HEK293 (cell line): ENCODE measurements around the gene USP37.

Experiments used
- ZNF274 ChIP-seq, 2 experiments: fragments of 200-500 bp in 1 of 2; fragments of 450-650 bp in 1 of 2; sonication (Bioruptor generic) in 1 of 2; formaldehyde crosslinking in 1 of 2; IDR thresholded peaks; 2 replicates each; pipeline versions ENCODE4 v1.5.1 to v1.6.1; 2014 to 2016; ENCODE audit warnings: borderline replicate concordance in 1 of 2, inconsistent platforms in 1 of 2, low read length in 1 of 2, missing biosample characterization in 1 of 2, missing genetic modification characterization in 1 of 2
- TF ChIP-seq, protein P1 (sequence below): fragments of 450-650 bp; formaldehyde crosslinking; IDR thresholded peaks from 2 replicates; pipeline ENCODE4 v1.5.1; 2016; ENCODE audit warnings: missing biosample characterization, missing genetic modification characterization

DNA sequence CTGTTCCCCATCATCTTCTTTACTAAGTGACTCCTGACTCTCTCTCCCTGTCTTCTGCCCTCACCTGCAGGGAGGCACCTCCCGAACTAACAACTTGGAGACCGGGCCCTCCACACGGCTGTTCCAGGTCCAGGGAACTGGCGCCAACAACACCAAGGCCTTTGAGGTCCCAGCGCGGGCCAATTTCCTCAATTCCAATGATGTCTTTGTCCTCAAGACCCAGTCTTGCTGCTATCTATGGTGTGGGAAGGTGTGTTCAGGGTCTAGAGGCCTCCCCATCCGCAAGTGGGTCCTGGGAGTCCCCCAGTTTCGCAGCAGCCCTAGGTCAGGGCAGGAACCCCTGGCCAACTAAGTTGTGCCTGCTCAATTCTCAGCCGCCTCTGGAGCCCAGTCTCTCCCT, 133.7 kb downstream of the USP37 start:
- no peak for TF ChIP-seq ZNF274 (IDR thresholded peaks at IDR 0.05; ENCODE audit: low read length)
- no peak for TF ChIP-seq ZNF274 (tag by site-specific recombination; IDR thresholded peaks at IDR 0.05; ENCODE audit: borderline replicate concordance)
- TF ChIP-seq, protein P1, sequence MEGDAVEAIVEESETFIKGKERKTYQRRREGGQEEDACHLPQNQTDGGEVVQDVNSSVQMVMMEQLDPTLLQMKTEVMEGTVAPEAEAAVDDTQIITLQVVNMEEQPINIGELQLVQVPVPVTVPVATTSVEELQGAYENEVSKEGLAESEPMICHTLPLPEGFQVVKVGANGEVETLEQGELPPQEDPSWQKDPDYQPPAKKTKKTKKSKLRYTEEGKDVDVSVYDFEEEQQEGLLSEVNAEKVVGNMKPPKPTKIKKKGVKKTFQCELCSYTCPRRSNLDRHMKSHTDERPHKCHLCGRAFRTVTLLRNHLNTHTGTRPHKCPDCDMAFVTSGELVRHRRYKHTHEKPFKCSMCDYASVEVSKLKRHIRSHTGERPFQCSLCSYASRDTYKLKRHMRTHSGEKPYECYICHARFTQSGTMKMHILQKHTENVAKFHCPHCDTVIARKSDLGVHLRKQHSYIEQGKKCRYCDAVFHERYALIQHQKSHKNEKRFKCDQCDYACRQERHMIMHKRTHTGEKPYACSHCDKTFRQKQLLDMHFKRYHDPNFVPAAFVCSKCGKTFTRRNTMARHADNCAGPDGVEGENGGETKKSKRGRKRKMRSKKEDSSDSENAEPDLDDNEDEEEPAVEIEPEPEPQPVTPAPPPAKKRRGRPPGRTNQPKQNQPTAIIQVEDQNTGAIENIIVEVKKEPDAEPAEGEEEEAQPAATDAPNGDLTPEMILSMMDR (tag by site-specific recombination), result no peak
